Measurements from ENCODE around the gene KIF9.
A peak's percentile ranks its signal among the peaks of the same experiment; 100 is the strongest.
"Not testable (repeated sequence)": the region's sequence is repeated elsewhere in the genome, so short reads cannot be mapped to it uniquely, and the experiment has no call there.

Gene KIF9

DNA sequence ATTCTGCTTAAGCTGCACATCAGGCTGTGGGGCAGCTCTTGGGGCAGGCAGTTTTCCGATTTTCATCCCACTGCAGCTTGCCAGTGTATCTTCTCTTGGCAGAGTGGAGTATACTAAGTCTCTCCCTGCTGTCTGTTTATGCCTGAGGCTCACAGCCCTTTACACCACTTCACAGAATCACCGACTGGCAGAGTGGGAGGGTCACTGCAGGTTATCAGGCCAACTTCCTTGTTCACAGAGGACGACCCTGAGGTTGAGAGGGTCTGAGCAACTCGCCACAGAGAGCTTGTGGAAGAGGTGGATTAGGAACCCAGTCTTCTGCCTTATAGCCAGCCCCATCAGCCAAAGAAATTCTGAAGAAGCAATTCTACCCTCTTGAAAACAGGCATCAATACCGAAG, 30.9 kb downstream of the KIF9 start:
- no peaks in the 10 kb centered on the region for H3K79me2 ChIP-seq (ENCODE audit: insufficient read depth, low read length)
- no peak overlapping the region for H3K4me3 ChIP-seq (ENCODE audit: low read depth in 1 of 2, low read length in 2 of 2)
- TF ChIP-seq, protein P1, sequence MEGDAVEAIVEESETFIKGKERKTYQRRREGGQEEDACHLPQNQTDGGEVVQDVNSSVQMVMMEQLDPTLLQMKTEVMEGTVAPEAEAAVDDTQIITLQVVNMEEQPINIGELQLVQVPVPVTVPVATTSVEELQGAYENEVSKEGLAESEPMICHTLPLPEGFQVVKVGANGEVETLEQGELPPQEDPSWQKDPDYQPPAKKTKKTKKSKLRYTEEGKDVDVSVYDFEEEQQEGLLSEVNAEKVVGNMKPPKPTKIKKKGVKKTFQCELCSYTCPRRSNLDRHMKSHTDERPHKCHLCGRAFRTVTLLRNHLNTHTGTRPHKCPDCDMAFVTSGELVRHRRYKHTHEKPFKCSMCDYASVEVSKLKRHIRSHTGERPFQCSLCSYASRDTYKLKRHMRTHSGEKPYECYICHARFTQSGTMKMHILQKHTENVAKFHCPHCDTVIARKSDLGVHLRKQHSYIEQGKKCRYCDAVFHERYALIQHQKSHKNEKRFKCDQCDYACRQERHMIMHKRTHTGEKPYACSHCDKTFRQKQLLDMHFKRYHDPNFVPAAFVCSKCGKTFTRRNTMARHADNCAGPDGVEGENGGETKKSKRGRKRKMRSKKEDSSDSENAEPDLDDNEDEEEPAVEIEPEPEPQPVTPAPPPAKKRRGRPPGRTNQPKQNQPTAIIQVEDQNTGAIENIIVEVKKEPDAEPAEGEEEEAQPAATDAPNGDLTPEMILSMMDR (IDR thresholded peaks at IDR 0.05; ENCODE audit: borderline replicate concordance, extremely low read depth, low read length, poor library complexity, severe bottlenecking) = no peak
- no peak for TF ChIP-seq EZH2 (IDR thresholded peaks at IDR 0.05; ENCODE audit: borderline replicate concordance, low read depth, low read length, severe bottlenecking)
- H2AFZ ChIP-seq (ENCODE audit: low read depth, low read length) = no peak overlapping the region
- H3K27me3 ChIP-seq (ENCODE audit: insufficient read depth, low read length, poor library complexity) = no peaks in the 10 kb centered on the region
- H3K27ac ChIP-seq (ENCODE audit: low read length) = no peak overlapping the region
- no peaks in the 10 kb centered on the region for H4K20me1 ChIP-seq (ENCODE audit: insufficient read depth, low read length)
- no peak overlapping the region for H3K9ac ChIP-seq (ENCODE audit: low read depth, low read length)
- no peak for ATAC-seq (ENCODE audit: insufficient read depth, low read depth)
- no peaks in the 10 kb centered on the region for H3K9me3 ChIP-seq (ENCODE audit: insufficient read depth, low read length, severe bottlenecking)
- no peaks in the 10 kb centered on the region for H3K36me3 ChIP-seq (ENCODE audit: insufficient read depth, low read length)
- H3K4me1 ChIP-seq (ENCODE audit: insufficient read depth, low read length) = no peaks in the 10 kb centered on the region
- no peak for DNase-seq
- H3K4me2 ChIP-seq (ENCODE audit: insufficient read depth, low read length) = no peak overlapping the region

DNA sequence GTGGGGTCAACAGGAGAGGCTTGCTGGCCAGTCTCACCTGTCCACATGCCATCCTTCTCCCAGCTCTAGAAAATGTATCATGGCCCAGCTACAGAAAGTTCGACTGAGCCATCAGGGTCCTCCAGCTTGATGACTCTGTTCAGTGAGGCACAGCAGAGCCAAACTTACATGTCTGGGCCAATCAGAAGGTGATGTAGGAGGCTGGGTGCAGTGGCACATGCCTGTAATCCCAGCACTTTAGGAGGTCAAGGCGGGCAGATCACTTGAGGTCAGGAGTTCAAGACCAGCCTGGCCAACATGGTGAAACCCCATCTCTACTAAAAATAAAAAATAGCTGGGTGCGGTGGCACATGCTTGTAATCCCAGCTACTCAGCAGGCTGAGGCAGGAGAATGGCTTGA, 31.5 kb downstream of the KIF9 start:
- H4K20me1 ChIP-seq (ENCODE audit: insufficient read depth, low read length); H3K4me3 ChIP-seq (ENCODE audit: low read depth in 1 of 2, low read length in 2 of 2); H3K36me3 ChIP-seq (ENCODE audit: insufficient read depth, low read length); H3K9me3 ChIP-seq (ENCODE audit: insufficient read depth, low read length, severe bottlenecking); H2AFZ ChIP-seq (ENCODE audit: low read depth, low read length); DNase-seq; H3K79me2 ChIP-seq (ENCODE audit: insufficient read depth, low read length); ATAC-seq (ENCODE audit: insufficient read depth, low read depth); H3K4me1 ChIP-seq (ENCODE audit: insufficient read depth, low read length); H3K27ac ChIP-seq (ENCODE audit: low read length); H3K9ac ChIP-seq (ENCODE audit: low read depth, low read length); H3K4me2 ChIP-seq (ENCODE audit: insufficient read depth, low read length); H3K27me3 ChIP-seq (ENCODE audit: insufficient read depth, low read length, poor library complexity): not testable (repeated sequence)

DNA sequence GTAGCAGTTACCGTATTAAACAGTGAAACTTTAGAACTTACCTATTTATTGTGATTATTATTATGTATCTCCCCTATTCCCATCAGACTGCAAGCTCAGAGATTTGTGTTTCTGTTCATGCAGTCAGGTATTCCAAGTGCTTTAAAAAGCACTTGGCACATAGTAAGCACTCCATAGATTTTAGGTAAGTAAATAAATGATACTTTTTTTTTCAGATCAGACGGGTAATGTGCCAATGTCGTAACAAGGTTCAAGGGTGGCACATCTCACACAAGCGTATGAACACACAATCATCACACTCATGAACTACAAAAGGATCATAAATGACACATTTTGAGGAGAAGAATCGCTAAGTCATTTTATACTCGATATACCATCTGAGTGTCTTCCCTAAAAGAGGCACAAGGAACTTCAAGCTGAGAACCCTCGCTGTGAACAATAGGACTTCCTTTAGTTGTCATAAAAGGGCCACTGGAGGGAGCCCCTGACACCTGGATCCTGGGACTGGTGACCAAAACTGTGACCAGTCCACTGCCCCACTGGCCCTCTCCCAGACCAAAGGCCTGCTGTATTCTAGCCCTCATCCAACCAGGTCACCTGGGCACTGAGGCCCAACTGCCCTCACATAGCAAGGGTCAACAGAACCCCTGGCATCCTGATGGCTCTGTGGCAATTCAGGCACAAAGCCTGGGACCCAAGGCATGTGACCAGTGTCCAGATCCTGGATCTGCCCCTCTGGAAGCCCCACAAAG, 32.1 kb downstream of the KIF9 start:
- Histone ChIP-seq H3K79me2 (ENCODE audit: insufficient read depth, low read length) (no peaks in the 10 kb centered on the region), H3K4me3 (ENCODE audit: low read depth in 1 of 2, low read length in 2 of 2) (no peak overlapping the region), H2AFZ (ENCODE audit: low read depth, low read length) (no peak overlapping the region), H3K36me3 (ENCODE audit: insufficient read depth, low read length) (no peaks in the 10 kb centered on the region), H3K9me3 (ENCODE audit: insufficient read depth, low read length, severe bottlenecking) (no peaks in the 10 kb centered on the region), H3K4me1 (ENCODE audit: insufficient read depth, low read length) (no peaks in the 10 kb centered on the region), H3K27ac (ENCODE audit: low read length) (no peak overlapping the region), H3K27me3 (ENCODE audit: insufficient read depth, low read length, poor library complexity) (no peaks in the 10 kb centered on the region), H4K20me1 (ENCODE audit: insufficient read depth, low read length) (no peaks in the 10 kb centered on the region), H3K9ac (ENCODE audit: low read depth, low read length) (no peak overlapping the region), H3K4me2 (ENCODE audit: insufficient read depth, low read length) (no peak overlapping the region)
- TF ChIP-seq EZH2 (IDR thresholded peaks at IDR 0.05; ENCODE audit: borderline replicate concordance, low read depth, low read length, severe bottlenecking) = no peak
- TF ChIP-seq, protein P1 (IDR thresholded peaks at IDR 0.05; ENCODE audit: borderline replicate concordance, extremely low read depth, low read length, poor library complexity, severe bottlenecking) = peak; percentile 39
- ATAC-seq (ENCODE audit: insufficient read depth, low read depth) (no peak), DNase-seq (no peak)

DNA sequence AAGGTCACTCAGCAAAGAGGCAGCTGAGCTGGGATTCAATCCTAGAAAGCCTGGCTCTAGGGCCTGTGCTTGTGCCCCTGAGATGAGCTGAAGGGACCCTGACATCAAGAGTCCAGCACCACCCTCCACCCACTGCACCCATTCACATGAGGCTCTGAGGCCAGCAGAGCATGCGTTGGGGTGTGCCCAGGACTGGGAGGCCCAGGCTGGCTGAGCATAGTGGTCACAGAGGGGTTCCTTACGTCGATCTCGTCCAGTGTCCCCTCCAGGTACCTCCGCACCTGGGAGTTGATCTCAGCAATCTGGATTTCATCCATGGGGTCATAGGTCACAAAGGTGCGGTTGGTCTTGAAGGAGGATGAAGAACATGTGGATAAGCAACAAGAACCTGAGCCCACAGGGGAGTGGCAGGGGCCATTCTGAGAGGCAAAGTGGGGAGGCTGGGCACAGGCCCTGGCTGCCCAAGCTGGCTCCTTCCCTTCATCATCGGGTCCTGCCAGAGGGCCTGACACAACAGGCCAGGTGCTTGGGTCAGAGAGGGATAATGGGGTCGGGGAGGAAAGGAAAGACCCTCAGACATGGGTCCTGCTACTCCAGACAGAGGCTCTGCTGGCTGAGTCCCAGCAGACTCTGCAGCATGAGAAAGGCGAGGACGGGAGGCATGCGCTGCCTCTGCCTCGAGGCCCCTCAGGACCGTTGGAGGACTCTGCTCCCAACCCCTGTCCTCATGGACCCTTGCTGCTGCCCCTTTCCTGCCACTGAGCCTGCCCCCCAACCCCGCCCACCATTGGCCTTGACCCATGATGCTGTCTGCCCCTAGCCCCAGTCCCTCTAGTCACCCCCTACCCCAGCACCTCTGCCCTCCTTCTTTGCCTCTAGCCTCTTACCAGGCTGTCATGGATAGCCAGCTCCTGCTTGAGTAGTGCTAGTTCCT, 35.2 kb downstream of the KIF9 start:
- Histone ChIP-seq H3K9me3 (ENCODE audit: insufficient read depth, low read length, severe bottlenecking) (no peaks in the 10 kb centered on the region), H3K4me2 (ENCODE audit: insufficient read depth, low read length) (no peak overlapping the region), H3K79me2 (ENCODE audit: insufficient read depth, low read length) (no peaks in the 10 kb centered on the region), H3K4me3 (ENCODE audit: low read depth in 1 of 2, low read length in 2 of 2) (no peak overlapping the region), H2AFZ (ENCODE audit: low read depth, low read length) (no peak overlapping the region), H3K27me3 (ENCODE audit: insufficient read depth, low read length, poor library complexity) (no peaks in the 10 kb centered on the region), H3K9ac (ENCODE audit: low read depth, low read length) (no peak overlapping the region), H3K27ac (ENCODE audit: low read length) (no peak overlapping the region), H4K20me1 (ENCODE audit: insufficient read depth, low read length) (no peaks in the 10 kb centered on the region), H3K36me3 (ENCODE audit: insufficient read depth, low read length) (no peaks in the 10 kb centered on the region), H3K4me1 (ENCODE audit: insufficient read depth, low read length) (no peaks in the 10 kb centered on the region)
- DNase-seq (no peak), ATAC-seq (ENCODE audit: insufficient read depth, low read depth) (no peak)
- no peak for TF ChIP-seq EZH2 (IDR thresholded peaks at IDR 0.05; ENCODE audit: borderline replicate concordance, low read depth, low read length, severe bottlenecking)
- TF ChIP-seq, protein P1 (IDR thresholded peaks at IDR 0.05; ENCODE audit: borderline replicate concordance, extremely low read depth, low read length, poor library complexity, severe bottlenecking) = no peak

Data from DND-41 (cell line).